Cardiac fibroblast (primary cell): ENCODE measurements around the gene RIMS1.
A peak's percentile ranks its signal among the peaks of the same experiment; 100 is the strongest.

Source experiments
- DNase-seq, 2 donors: peaks; one replicate each; pipeline versions ENCODE4 v3.0.0 to v3.0.0-alpha.2; 2010; ENCODE audit warnings: low read depth in 2 of 2
- H3K4me3 ChIP-seq, 2 donors: replicated peaks in 1 of 2; 1 replicate in 1 of 2; 2 replicates in 1 of 2; pipeline ENCODE4 v1.5.1; 2011; ENCODE audit warnings: low read depth in 2 of 2, low read length in 2 of 2, mild to moderate bottlenecking in 2 of 2, moderate library complexity in 1 of 2
- TF ChIP-seq, protein P1 (sequence below): IDR thresholded peaks from one replicate; pipeline ENCODE4 v1.5.1; 2011; ENCODE audit warnings: low read depth, mild to moderate bottlenecking, low read length, inconsistent platforms

The RIMS1 gene

DNA sequence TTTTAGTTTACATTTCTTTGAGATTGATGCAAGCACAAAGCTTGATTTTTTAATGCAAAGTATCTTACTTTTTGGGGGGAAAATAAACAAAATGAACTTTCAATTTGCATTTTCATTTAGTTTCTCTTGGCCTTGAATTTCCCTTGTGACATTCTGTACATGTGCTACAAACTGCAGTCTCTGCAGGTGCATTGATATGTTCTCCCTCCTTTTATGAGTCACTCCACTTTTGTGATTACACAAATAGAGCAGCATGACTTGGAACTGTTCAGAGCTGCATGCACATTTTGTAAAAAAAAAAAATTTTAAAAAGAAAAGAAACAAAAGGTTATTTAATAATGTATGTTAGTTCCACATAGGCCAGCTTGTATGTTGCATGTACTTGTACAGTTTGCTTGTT lies 515.5 kb downstream of the RIMS1 start:
- H3K4me3 ChIP-seq = no peak overlapping the region
- no peak for DNase-seq
- TF ChIP-seq, protein P1, sequence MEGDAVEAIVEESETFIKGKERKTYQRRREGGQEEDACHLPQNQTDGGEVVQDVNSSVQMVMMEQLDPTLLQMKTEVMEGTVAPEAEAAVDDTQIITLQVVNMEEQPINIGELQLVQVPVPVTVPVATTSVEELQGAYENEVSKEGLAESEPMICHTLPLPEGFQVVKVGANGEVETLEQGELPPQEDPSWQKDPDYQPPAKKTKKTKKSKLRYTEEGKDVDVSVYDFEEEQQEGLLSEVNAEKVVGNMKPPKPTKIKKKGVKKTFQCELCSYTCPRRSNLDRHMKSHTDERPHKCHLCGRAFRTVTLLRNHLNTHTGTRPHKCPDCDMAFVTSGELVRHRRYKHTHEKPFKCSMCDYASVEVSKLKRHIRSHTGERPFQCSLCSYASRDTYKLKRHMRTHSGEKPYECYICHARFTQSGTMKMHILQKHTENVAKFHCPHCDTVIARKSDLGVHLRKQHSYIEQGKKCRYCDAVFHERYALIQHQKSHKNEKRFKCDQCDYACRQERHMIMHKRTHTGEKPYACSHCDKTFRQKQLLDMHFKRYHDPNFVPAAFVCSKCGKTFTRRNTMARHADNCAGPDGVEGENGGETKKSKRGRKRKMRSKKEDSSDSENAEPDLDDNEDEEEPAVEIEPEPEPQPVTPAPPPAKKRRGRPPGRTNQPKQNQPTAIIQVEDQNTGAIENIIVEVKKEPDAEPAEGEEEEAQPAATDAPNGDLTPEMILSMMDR = no peak

DNA sequence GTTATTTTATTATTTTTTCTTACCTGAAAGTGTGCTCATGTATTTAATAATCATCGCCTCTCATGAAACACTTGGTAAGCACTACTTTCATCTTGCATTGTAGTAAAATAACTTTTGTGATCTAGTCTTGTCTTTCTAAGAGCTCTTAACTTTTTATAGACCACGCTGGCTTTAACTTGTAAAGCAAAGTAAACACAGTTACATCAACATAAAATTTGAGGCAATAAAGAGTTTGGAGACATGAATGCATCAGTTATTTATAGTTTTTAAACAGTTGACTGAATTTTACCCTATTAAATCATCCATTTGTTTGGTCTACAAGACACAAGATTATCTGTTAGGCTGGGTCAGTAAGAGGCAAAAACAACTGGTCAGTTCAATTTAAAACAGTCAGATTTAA lies 517.1 kb downstream of the RIMS1 start:
- DNase-seq = no peak
- TF ChIP-seq, protein P1 = no peak
- no peak overlapping the region for H3K4me3 ChIP-seq

DNA sequence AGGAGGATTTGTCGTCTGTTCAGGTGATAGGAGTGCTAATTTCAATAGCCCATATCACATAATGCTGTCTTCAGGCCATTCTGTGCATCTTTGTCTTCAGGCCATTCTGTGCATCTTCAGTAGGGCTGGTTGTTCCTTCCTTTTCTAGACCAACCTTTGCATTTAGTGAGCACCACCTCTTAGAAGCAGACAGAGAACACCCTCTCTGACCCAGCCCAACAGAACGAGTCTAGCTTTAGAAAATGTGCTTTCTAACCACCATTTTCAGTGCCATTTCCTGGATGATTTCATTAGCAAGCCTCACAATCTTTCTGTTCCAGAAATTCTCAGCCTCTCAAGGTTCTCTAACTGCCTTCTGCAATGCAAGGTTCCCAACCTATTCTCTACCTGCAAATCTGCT lies 520.2 kb downstream of the RIMS1 start:
- TF ChIP-seq, protein P1 = no peak
- no peak for DNase-seq
- H3K4me3 ChIP-seq = no peak overlapping the region

DNA sequence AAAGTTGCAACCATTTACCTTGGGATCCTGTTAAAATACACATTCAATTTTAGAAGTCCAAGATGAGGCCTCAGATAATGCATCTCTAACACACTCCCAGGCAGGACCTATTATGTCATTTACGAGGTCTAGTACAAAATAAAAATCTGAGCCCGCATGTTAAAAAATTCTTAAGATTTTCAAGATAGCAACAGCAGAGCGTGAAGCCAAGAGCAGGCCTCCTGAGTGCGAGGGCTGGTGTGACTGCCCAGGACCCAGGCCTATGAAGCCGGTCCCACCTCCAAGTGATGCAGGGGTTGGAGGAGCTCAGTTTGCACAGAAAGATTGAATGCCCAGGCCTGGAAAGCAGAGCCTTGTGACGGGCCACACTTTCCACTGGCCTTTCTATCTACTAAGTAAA lies 524.4 kb downstream of the RIMS1 start:
- TF ChIP-seq, protein P1 = no peak
- no peak overlapping the region for H3K4me3 ChIP-seq
- no peak for DNase-seq

DNA sequence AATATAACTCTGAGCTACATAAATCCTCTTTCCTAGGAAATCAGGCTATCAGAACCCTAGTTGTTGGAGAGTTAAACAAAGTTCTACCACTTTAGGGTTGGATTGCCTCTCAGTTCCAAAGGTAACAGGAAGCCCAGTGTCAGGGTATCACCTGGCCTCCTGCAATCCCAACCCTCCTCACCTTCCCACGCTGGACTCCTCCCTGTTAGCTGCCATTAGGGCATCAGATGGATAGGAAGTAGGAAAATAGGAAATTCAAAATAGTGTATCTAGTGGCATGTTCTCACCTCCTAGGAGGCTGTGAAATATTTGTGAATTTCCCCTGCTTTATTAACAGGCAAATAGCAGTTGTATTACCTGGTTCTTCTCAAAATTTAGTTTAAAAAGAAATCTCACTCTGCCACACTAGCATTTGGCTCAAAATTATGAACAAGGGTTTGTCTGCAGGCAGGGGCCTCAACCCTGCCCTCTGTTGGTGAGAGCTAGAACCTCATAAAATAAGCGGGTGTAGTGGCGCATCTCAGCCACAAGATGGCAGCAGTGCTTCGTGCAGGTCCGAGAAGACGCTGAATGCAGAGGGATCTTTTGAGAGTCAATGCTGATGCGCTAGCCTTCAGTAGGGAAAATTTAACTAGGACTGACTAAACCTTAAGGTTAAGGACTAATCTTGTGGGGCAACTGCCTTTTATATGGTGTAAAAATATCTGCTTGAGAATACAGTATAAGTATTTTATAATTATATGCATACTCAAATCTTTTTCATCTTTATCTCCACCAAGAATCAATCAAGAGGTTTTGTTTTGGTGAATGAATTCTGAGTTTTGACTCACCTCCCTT lies 525.7 kb downstream of the RIMS1 start:
- TF ChIP-seq, protein P1 = peak; percentile 100
- H3K4me3 ChIP-seq = no peak overlapping the region

DNA sequence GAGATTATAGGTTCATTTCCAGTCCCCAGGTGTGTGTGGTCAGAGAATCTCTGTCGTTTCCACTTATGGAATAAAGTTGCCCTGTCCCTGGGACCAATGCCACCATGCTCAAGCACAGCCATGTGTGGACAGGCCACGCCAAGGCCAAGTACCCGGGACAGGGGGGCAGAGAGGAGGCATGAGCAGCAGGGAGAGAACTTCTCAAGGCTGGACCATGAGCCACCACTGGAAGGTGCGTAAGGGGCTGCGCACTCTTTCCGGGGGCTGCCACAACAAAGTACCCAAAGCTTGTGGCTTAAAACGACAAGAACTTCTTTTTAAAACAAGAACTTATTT lies 526.3 kb downstream of the RIMS1 start:
- TF ChIP-seq, protein P1 = no peak
- DNase-seq = no peak

More for the DNA sequence above, 525.7 kb downstream of the RIMS1 start:
- DNase-seq = peak; percentile 86 to 88

DNA sequence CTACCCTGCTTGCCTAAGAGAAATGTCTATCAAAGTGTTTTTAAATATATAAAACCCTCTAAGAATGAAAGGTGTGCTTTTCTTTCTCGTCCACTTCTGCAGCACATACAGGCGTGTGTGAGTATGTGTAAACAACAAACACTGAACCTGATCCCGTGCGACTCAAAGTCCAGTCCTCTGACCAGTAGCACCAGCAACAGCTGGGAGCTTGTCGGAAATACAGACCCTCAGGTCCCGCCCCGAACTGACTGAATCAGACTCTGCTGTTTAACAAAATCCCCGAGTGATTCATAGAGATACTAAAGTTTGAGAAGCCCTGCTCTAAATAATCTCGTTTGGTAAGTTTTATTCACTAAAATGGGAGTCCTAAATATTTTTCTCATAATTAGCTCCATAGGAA lies 527.5 kb downstream of the RIMS1 start:
- TF ChIP-seq, protein P1 = no peak
- H3K4me3 ChIP-seq = no peak overlapping the region
- peak in 1 of 2 donors; percentile 46 for DNase-seq

More for the DNA sequence above, 526.3 kb downstream of the RIMS1 start:
- H3K4me3 ChIP-seq = no peak overlapping the region
